Fibroblast of lung (primary cell): ENCODE data around the gene CORIN.

ENCODE experiments used
- CTCF ChIP-seq, 2 donors: IDR thresholded peaks in 1 of 2; conservative IDR thresholded peaks in 1 of 2; 1 replicate in 1 of 2; 2 replicates in 1 of 2; pipeline ENCODE4 v1.5.1; 2011 to 2012; ENCODE audit warnings: low read length in 2 of 2, control low read depth in 1 of 2, inconsistent platforms in 1 of 2, low read depth in 1 of 2, mild to moderate bottlenecking in 1 of 2
- EZH2 ChIP-seq: IDR thresholded peaks from 2 replicates; pipeline ENCODE4 v1.5.1; 2012; ENCODE audit warnings: low read length, control low read depth, mild to moderate bottlenecking; ENCODE audit errors: missing control alignments

DNA sequence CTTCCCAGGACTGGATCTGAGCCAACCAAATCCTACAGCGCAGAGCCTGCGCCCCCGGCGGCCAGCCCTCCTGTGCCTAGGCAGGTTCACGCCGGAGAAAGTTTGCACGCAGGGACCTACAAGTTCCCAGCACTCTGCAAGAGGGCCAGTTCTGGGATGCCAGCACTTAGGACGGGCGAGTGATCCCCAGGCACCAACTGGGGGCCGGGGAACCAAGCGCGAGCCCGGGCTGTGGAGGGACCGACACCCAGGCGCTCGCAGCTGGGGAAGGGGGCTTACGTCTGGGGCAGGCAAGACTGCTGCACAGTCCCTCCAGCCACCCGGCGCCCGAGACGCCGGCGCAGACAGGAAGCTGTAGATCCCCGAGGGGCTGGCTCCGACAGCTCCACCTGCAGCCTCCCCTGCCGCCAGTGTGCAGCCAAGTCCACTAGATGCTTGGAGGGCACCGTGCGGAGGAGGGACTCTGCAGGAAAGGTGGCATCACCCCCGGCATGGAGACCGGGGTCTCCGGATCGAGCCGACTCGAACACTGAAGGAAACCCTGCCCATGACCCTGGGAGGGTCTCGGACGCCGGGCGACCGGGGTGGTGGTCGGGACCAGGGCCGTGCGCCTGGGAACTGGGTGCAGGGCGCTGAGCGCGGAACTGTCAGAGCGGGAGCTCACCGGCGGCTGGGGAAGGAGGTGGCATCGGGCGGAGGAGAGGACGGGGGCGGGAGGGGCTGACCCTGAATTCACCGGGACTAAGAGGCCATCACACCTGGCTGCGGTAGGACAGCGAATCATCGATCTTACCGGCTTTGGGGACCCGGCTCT, 566 bp downstream of the CORIN start:
- TF ChIP-seq CTCF (conservative IDR thresholded peaks at IDR 0.05 in 1 of 2, IDR thresholded peaks at IDR 0.05 in 1 of 2; ENCODE audit: low read depth in 1 of 2, low read length in 2 of 2) (no peak), EZH2 (no peak)
